Activated naive CD4-positive, alpha-beta T cell treated with anti-CD3 and anti-CD28 coated beads, Interleukin-2, amount 10 ng/mL, durations not matched to agents 7 days and 5 days (primary cell): ENCODE data around the gene LIME1.

ENCODE experiments used
- CTCF ChIA-PET: fragments of 350-600 bp; sonication (Branson Sonifier 250); formaldehyde crosslinking; loops from one replicate; lab custom pipeline; 2021; ENCODE audit warnings: antibody characterized with exemption; lab: Charles Lee
- DNase-seq: peaks from one replicate; pipeline ENCODE4 v3.0.0-alpha.2; 2020
- H3K27ac Mint-ChIP-seq: one replicate; pipeline ENCODE4 v1.8.0; 2021; ENCODE audit warnings: mild to moderate bottlenecking, moderate library complexity, mixed read lengths
- H3K27me3 Mint-ChIP-seq: one replicate; pipeline ENCODE4 v1.8.0; 2021; ENCODE audit warnings: mild to moderate bottlenecking, mixed read lengths
- H3K36me3 Mint-ChIP-seq: one replicate; pipeline ENCODE4 v1.8.0; 2021; ENCODE audit warnings: mixed read lengths
- H3K4me1 Mint-ChIP-seq: one replicate; pipeline ENCODE4 v1.8.0; 2021; ENCODE audit warnings: mixed read lengths
- H3K4me3 Mint-ChIP-seq: one replicate; pipeline ENCODE4 v1.8.0; 2021; ENCODE audit warnings: mild to moderate bottlenecking, moderate library complexity, mixed read lengths
- H3K9me3 Mint-ChIP-seq: one replicate; pipeline ENCODE4 v1.8.0; 2021; ENCODE audit warnings: mixed read lengths

The LIME1 gene

GRCh38 chr20:63752411-63753101 is 16.1 kb downstream of the LIME1 start:
- CTCF ChIA-PET = no interaction called here
- peak overlapping the region; percentile 71 for H3K27ac Mint-ChIP-seq
- H3K36me3 Mint-ChIP-seq = no peaks in the 10 kb centered on the region
- no peak overlapping the region for H3K4me3 Mint-ChIP-seq
- H3K9me3 Mint-ChIP-seq = no peaks in the 10 kb centered on the region
- no peak for DNase-seq
- H3K4me1 Mint-ChIP-seq = peaks cover 45% of the 10 kb centered on the region
- peaks cover 38% of the 10 kb centered on the region for H3K27me3 Mint-ChIP-seq

DNA sequence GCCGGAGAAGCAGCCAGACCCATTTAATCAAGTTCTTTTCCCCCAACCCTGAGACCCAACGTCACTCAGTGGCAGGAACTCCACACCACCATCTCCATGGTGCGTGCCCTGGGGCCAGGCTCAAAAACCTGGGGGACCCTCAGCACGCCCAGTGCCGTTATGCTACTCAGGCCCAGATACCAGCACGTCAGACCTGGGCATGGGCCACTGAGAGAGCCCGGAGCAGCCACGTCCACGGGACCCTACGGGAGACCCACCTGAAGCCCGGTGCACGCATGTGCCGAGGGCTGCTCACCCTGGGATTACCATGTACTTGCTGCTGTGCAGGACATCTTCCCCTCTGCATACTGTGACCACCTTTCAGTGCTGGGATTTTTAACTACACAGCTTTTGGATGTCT is 16.9 kb downstream of the LIME1 start:
- DNase-seq = no peak
- Mint-ChIP-seq H3K9me3 (no peaks in the 10 kb centered on the region), H3K36me3 (no peaks in the 10 kb centered on the region), H3K4me1 (peaks cover 45% of the 10 kb centered on the region), H3K27ac (peak overlapping the region; percentile 19), H3K4me3 (no peak overlapping the region), H3K27me3 (peaks cover 45% of the 10 kb centered on the region)
- CTCF ChIA-PET = no interaction called here

DNA sequence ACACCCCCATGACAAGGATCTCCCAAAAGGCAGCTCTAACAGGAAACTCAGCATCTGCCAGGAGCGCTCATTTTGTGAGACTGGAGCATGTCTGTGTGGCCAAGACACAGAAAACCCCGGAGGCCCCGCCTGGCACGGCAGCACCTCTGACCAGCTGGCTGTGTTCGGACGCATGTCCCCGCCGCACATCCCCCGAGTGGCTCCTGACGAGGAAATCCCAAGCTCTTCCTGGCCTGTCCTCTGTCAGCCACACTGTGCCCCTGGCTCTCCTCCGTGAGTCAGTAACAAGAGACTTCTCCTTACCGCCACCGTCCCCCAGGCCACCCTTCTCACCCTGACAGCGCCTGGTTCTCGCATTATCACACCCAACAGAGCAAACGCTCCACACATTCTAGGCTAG is 17.5 kb downstream of the LIME1 start:
- peaks cover 43% of the 10 kb centered on the region for H3K4me1 Mint-ChIP-seq
- no peaks in the 10 kb centered on the region for H3K9me3 Mint-ChIP-seq
- peaks cover 50% of the 10 kb centered on the region for H3K27me3 Mint-ChIP-seq
- H3K4me3 Mint-ChIP-seq = no peak overlapping the region
- no peaks in the 10 kb centered on the region for H3K36me3 Mint-ChIP-seq
- no peak overlapping the region for H3K27ac Mint-ChIP-seq
- CTCF ChIA-PET = no interaction called here
- no peak for DNase-seq

DNA sequence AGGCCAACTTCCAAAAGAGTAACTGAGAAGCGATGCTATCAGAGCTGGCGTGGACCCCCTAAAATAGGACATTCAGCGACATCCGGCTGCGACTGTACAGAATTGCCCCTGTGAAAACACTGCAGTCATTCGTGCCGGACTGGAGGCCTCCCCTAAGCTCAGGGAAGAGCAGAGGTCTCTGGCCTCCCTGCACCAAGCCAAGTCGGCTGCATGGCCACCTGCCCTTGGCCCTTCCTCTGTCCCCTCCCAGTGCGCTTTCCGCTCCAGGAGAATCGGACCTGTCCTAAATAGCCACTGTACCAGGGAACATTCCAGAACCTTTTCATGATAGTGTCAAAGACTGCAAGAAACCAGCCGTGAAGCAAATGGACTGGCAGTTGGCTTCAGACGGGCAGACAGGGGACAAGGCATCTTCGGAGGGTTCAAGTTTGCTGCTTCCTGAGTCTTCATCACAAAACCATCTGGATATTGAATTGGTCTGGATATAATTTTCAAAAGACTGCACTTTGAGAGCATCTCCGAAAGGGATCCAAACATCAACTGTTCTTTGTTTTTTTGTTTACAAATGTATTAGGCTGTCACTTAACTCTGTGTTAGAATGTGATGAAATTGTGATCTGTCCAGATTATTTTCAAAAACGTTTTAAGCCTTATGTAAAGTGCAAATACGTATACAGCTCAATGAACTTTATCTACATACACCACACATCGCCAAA is 19.6 kb downstream of the LIME1 start:
- H3K4me3 Mint-ChIP-seq = no peak overlapping the region
- H3K4me1 Mint-ChIP-seq = peaks cover 28% of the 10 kb centered on the region
- no peak for DNase-seq
- H3K36me3 Mint-ChIP-seq = no peaks in the 10 kb centered on the region
- CTCF ChIA-PET = interaction anchor here (1.1 kb wide), 1 partner anchor 15 kb away, joined by 4 read pairs; no protein-coding TSS in a partner anchor
- peaks cover 55% of the 10 kb centered on the region for H3K27me3 Mint-ChIP-seq
- H3K27ac Mint-ChIP-seq = no peak overlapping the region
- H3K9me3 Mint-ChIP-seq = no peaks in the 10 kb centered on the region

DNA sequence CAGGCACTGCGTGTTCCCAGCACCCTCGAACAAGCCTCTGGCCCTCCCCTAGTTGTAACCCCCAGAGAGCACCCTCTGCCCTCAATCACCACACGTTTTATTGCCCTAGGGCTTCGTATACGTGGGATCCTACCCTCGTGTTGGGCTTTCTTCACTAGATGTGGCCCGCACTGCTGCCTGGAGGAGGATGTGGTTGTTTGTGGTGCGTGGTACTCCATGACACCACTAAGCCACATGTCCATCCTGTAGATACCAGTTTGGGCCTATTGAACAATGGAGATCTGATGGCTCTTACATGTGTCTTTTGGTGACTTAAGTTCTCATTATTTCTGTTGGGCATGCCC is 20.2 kb downstream of the LIME1 start:
- H3K36me3 Mint-ChIP-seq = no peaks in the 10 kb centered on the region
- CTCF ChIA-PET = no interaction called here
- no peak overlapping the region for H3K27ac Mint-ChIP-seq
- no peaks in the 10 kb centered on the region for H3K9me3 Mint-ChIP-seq
- no peak overlapping the region for H3K4me3 Mint-ChIP-seq
- H3K27me3 Mint-ChIP-seq = peaks cover 55% of the 10 kb centered on the region
- DNase-seq = peak; percentile 70
- peaks cover 25% of the 10 kb centered on the region for H3K4me1 Mint-ChIP-seq

DNA sequence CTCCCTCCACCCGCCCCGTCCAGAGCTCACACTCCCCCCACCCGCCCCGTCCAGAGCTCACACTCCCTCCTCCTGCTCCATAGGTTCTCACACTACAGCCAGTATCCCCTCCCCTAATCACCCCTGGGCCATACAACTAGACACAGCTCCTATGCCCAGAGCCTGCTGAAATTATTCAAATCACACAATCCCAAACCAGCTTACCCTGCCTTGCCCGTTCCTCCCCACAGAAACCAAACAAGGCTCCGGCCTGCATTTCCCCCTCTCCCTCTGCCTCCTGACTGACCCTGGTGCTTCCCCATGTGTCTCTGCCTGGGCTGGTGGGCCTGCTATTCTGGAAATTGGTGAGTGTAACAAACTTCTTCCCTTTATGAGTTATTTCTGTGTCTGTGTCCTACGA is 21.7 kb downstream of the LIME1 start:
- Mint-ChIP-seq H3K36me3 (no peaks in the 10 kb centered on the region), H3K9me3 (no peaks in the 10 kb centered on the region), H3K27ac (peak overlapping the region; percentile 45), H3K4me3 (no peak overlapping the region), H3K27me3 (peaks cover 57% of the 10 kb centered on the region), H3K4me1 (peaks cover 20% of the 10 kb centered on the region)
- no peak for DNase-seq
- CTCF ChIA-PET = no interaction called here

- CTCF ChIA-PET = no interaction called here
- no peak overlapping the region for H3K27ac Mint-ChIP-seq
Measured at GRCh38 chr20:63759377-63759901, 23.0 kb downstream of the LIME1 start.

GRCh38 chr20:63765082-63765873 is 28.8 kb downstream of the LIME1 start:
- CTCF ChIA-PET = no interaction called here

More at GRCh38 chr20:63759377-63759901, 23.0 kb downstream of the LIME1 start:
- H3K9me3 Mint-ChIP-seq = no peaks in the 10 kb centered on the region
- no peak for DNase-seq
- H3K27me3 Mint-ChIP-seq = peaks cover 50% of the 10 kb centered on the region
- H3K4me3 Mint-ChIP-seq = no peak overlapping the region
- no peaks in the 10 kb centered on the region for H3K36me3 Mint-ChIP-seq
- peaks cover 20% of the 10 kb centered on the region for H3K4me1 Mint-ChIP-seq

GRCh38 chr20:63765902-63766301 is 29.4 kb downstream of the LIME1 start:
- Mint-ChIP-seq H3K9me3 (no peaks in the 10 kb centered on the region), H3K27me3 (peaks cover 38% of the 10 kb centered on the region), H3K4me1 (no peaks in the 10 kb centered on the region), H3K27ac (no peak overlapping the region), H3K4me3 (no peak overlapping the region), H3K36me3 (no peaks in the 10 kb centered on the region)
- CTCF ChIA-PET = no interaction called here
- DNase-seq = no peak

More at GRCh38 chr20:63765082-63765873, 28.8 kb downstream of the LIME1 start:
- no peaks in the 10 kb centered on the region for H3K4me1 Mint-ChIP-seq
- no peak overlapping the region for H3K27ac Mint-ChIP-seq
- H3K4me3 Mint-ChIP-seq = no peak overlapping the region
- H3K9me3 Mint-ChIP-seq = no peaks in the 10 kb centered on the region
- peaks cover 38% of the 10 kb centered on the region for H3K27me3 Mint-ChIP-seq
- no peak for DNase-seq
- no peaks in the 10 kb centered on the region for H3K36me3 Mint-ChIP-seq

DNA sequence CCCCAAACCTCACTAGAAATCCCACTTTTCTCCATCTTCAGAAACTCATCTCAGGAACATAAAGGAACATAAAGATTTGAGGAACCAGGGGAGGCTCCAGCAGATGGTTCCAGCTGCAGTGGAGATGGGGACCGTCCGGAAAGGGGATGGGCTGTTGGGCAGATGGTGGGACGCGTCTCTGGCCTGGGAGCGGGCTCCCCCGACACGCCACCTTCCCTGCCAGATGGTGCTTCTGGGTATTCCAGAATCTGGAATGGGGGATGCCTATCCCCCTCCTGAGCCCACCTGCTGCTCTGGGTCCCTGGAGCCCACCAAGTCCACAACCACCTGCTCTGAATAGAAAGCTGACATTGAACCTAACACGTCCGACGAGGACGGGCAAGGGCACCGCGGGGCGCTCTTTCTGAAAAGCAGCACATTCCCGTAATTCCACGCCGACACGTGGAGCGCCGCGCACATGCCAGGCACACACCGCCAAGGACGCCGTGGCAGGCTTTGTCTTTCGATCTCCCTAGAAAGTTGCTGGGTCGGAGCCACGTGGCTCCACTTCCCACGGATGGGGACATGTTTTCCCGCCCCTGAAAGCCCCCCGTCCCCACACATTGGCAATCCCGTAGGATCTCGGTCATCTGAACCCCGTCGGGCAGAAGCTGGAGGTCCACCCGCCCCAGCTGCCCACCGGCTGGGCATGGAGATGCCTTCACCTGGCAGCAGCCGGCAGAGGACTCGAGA is 30.4 kb downstream of the LIME1 start:
- Mint-ChIP-seq H3K27me3 (peaks cover 38% of the 10 kb centered on the region), H3K4me3 (no peak overlapping the region), H3K9me3 (no peaks in the 10 kb centered on the region), H3K4me1 (no peaks in the 10 kb centered on the region), H3K36me3 (no peaks in the 10 kb centered on the region), H3K27ac (no peak overlapping the region)
- CTCF ChIA-PET = interaction anchor here (1.4 kb wide), 1 partner anchor 20 kb away, joined by 3 read pairs; no protein-coding TSS in a partner anchor
- DNase-seq = no peak

DNA sequence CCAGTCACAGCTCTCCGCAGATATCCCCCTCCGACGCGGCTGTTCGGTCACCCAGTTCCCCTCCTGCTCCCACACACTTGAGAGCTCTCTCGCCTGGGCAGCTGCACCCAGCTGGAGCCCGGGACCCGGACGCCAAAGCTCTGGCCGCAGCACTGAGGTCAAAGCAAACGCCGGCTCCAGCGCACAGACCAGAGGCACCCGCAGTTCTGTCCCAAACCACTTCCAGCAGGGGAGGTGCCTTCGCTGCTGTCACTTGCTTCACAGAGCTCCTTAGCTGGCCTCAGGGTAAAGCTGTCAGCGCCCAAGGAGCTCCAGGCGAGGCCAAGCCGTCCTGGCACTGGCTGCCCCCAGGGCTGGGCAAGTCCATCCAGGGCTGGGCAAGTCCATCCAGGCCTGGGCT is 31.0 kb downstream of the LIME1 start:
- H3K4me3 Mint-ChIP-seq = no peak overlapping the region
- H3K27ac Mint-ChIP-seq = no peak overlapping the region
- H3K9me3 Mint-ChIP-seq = no peaks in the 10 kb centered on the region
- peaks cover 33% of the 10 kb centered on the region for H3K27me3 Mint-ChIP-seq
- CTCF ChIA-PET = interaction anchor here (1.4 kb wide), 1 partner anchor 19 kb away, joined by 3 read pairs; no protein-coding TSS in a partner anchor
- no peak for DNase-seq
- H3K4me1 Mint-ChIP-seq = no peaks in the 10 kb centered on the region
- H3K36me3 Mint-ChIP-seq = no peaks in the 10 kb centered on the region

- H3K27me3 Mint-ChIP-seq = peaks cover 29% of the 10 kb centered on the region
- no peak for DNase-seq
- H3K27ac Mint-ChIP-seq = no peak overlapping the region
- H3K9me3 Mint-ChIP-seq = no peaks in the 10 kb centered on the region
- H3K4me3 Mint-ChIP-seq = no peak overlapping the region
- H3K36me3 Mint-ChIP-seq = no peaks in the 10 kb centered on the region
- no peaks in the 10 kb centered on the region for H3K4me1 Mint-ChIP-seq
- CTCF ChIA-PET = interaction anchor here (1.4 kb wide), 1 partner anchor 19 kb away, joined by 3 read pairs; no protein-coding TSS in a partner anchor
Measured at GRCh38 chr20:63767886-63768285, 31.4 kb downstream of the LIME1 start.

DNA sequence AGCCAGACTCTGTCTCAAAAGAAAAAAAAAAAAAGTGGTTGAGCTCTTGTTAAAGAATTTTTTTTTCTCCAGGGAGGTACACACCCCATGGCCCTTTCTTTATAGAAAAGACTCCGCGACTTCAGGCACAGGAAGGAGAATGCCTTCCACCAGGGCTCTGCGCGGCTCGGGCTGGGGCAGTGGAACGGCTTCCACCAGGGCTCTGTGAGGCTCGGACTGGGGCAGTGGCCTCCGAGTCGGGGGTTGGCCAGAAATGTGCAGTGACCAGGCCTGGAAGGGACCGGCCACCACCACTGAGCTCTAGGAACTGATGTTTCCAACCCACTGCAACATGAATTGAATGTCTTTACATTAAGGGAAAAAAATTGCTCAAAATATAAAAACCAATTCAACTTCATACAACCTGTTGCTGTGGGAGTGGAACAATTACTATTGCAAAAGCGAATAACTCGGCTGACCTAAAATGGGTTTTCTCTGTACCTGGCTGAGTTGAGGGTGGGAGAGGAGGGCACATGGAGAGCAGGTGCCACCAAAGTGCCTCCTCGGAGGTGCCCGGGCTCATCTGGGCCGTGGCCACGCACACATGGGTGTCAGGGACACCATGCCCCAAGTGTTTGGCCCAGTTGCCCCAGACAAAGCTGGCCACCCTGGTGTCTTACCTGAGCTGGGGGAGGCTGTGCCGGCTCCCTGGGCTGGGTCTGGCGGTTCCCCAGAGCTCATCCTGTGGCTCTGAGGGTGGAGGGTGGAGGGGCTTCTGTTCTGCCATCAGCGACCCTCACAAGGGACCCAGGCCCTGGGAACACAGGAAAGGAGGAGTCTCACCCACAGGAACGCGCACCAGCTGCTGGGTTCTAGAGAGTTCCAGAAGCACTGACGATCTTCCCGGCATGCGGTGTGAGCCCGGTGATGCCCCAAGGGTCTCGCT is 32.4 kb downstream of the LIME1 start:
- Mint-ChIP-seq H3K4me3 (no peak overlapping the region), H3K9me3 (no peaks in the 10 kb centered on the region), H3K4me1 (no peaks in the 10 kb centered on the region), H3K27ac (no peak overlapping the region), H3K36me3 (no peaks in the 10 kb centered on the region), H3K27me3 (peaks cover 24% of the 10 kb centered on the region)
- CTCF ChIA-PET = interaction anchor here (0.8 kb wide), 1 partner anchor 17 kb away, joined by 3 read pairs; no protein-coding TSS in a partner anchor
- no peak for DNase-seq
